Panc1 (cell line): Measurements from ENCODE around the gene ZBTB7C.

ENCODE experiments used
- SIN3A ChIP-seq: IDR thresholded peaks from 2 replicates; pipeline ENCODE4 v1.6.1; 2012; ENCODE audit warnings: low read depth, mild to moderate bottlenecking, low read length, moderate library complexity, borderline replicate concordance; ENCODE audit not compliant: insufficient read depth
- TF ChIP-seq, protein P1 (sequence below): fragments of 450-650 bp; IDR thresholded peaks from 2 replicates; pipeline ENCODE4 v1.5.1; 2017; ENCODE audit warnings: mild to moderate bottlenecking
- TF ChIP-seq, protein P2 (sequence below), 2 experiments: IDR thresholded peaks; 2 replicates each; pipeline ENCODE4 v1.6.1; 2011 to 2012; ENCODE audit warnings: low read depth in 2 of 2, control low read depth in 1 of 2, low read length in 1 of 2, mild to moderate bottlenecking in 1 of 2, moderate library complexity in 1 of 2; ENCODE audit not compliant: insufficient read depth in 1 of 2

DNA sequence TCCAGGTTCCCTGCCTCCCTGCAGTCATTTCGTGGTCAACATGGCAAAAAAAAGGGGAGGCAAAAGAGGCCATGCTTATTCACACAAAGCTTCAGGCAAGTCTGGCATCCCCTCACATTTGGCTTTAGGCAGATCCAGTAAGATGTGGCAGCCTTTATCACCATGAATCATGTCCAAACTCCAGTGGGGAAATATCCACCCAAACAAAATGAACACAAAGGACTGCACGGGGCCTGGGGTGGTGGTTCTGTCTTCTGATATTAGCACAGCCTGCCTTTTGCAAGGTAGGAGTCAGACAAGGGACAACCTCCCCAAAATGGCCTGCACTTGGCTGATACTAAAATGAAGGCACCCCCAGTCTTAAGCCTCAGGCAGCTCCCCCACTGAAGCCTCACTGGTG, 129.9 kb downstream of the ZBTB7C start:
- TF ChIP-seq, protein P1, sequence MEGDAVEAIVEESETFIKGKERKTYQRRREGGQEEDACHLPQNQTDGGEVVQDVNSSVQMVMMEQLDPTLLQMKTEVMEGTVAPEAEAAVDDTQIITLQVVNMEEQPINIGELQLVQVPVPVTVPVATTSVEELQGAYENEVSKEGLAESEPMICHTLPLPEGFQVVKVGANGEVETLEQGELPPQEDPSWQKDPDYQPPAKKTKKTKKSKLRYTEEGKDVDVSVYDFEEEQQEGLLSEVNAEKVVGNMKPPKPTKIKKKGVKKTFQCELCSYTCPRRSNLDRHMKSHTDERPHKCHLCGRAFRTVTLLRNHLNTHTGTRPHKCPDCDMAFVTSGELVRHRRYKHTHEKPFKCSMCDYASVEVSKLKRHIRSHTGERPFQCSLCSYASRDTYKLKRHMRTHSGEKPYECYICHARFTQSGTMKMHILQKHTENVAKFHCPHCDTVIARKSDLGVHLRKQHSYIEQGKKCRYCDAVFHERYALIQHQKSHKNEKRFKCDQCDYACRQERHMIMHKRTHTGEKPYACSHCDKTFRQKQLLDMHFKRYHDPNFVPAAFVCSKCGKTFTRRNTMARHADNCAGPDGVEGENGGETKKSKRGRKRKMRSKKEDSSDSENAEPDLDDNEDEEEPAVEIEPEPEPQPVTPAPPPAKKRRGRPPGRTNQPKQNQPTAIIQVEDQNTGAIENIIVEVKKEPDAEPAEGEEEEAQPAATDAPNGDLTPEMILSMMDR = no peak
- TF ChIP-seq, protein P2, sequence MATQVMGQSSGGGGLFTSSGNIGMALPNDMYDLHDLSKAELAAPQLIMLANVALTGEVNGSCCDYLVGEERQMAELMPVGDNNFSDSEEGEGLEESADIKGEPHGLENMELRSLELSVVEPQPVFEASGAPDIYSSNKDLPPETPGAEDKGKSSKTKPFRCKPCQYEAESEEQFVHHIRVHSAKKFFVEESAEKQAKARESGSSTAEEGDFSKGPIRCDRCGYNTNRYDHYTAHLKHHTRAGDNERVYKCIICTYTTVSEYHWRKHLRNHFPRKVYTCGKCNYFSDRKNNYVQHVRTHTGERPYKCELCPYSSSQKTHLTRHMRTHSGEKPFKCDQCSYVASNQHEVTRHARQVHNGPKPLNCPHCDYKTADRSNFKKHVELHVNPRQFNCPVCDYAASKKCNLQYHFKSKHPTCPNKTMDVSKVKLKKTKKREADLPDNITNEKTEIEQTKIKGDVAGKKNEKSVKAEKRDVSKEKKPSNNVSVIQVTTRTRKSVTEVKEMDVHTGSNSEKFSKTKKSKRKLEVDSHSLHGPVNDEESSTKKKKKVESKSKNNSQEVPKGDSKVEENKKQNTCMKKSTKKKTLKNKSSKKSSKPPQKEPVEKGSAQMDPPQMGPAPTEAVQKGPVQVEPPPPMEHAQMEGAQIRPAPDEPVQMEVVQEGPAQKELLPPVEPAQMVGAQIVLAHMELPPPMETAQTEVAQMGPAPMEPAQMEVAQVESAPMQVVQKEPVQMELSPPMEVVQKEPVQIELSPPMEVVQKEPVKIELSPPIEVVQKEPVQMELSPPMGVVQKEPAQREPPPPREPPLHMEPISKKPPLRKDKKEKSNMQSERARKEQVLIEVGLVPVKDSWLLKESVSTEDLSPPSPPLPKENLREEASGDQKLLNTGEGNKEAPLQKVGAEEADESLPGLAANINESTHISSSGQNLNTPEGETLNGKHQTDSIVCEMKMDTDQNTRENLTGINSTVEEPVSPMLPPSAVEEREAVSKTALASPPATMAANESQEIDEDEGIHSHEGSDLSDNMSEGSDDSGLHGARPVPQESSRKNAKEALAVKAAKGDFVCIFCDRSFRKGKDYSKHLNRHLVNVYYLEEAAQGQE (IDR thresholded peaks at IDR 0.05; ENCODE audit: insufficient read depth in 1 of 2, low read depth in 2 of 2, low read length in 1 of 2) = no peak
- no peak for TF ChIP-seq SIN3A
